H9 (cell line): ENCODE data around the gene CXCL6. TPM values are rescaled to one million over a fixed set of nuclear protein-coding genes. Genes with fewer than 3 reads are reported as not detected.

Experiments
- DNase-seq: peaks from one replicate; pipeline ENCODE4 v3.0.0-alpha.2; 2017
- H2AFZ ChIP-seq: one replicate; pipeline ENCODE4 v1.6.1; 2013; ENCODE audit warnings: mild to moderate bottlenecking, low read length, control low read depth, moderate library complexity
- H2AK5ac ChIP-seq: 2 replicates; pipeline ENCODE4 v1.6.1; 2013; ENCODE audit warnings: low read length, control low read depth, mixed read lengths; ENCODE audit not compliant: insufficient read length
- H2BK120ac ChIP-seq: one replicate; pipeline ENCODE4 v1.6.1; 2013; ENCODE audit warnings: low read depth, mild to moderate bottlenecking, low read length, control low read depth, inconsistent platforms; ENCODE audit not compliant: poor library complexity, severe bottlenecking
- H2BK12ac ChIP-seq: 2 replicates; pipeline ENCODE4 v1.6.1; 2013; ENCODE audit warnings: low read length, control low read depth, mixed read lengths, low read depth; ENCODE audit not compliant: insufficient read length
- H2BK15ac ChIP-seq: 2 replicates; pipeline ENCODE4 v1.6.1; 2013; ENCODE audit warnings: low read depth, low read length, control low read depth
- H2BK20ac ChIP-seq: one replicate; pipeline ENCODE4 v1.6.1; 2013; ENCODE audit warnings: low read depth, mild to moderate bottlenecking, low read length, control low read depth, inconsistent platforms; ENCODE audit not compliant: poor library complexity, severe bottlenecking
- H2BK5ac ChIP-seq: 2 replicates; pipeline ENCODE4 v1.6.1; 2013; ENCODE audit warnings: low read length, control low read depth, mixed read lengths; ENCODE audit not compliant: insufficient read length
- H3K14ac ChIP-seq: 2 replicates; pipeline ENCODE4 v1.6.1; 2013; ENCODE audit warnings: low read length, control low read depth; ENCODE audit not compliant: insufficient read depth
- H3K18ac ChIP-seq: 2 replicates; pipeline ENCODE4 v1.6.1; 2013; ENCODE audit warnings: low read depth, mild to moderate bottlenecking, mixed read lengths, low read length, control low read depth; ENCODE audit not compliant: insufficient read length
- H3K23ac ChIP-seq: 2 replicates; pipeline ENCODE4 v1.6.1; 2013; ENCODE audit warnings: low read length, control low read depth, mixed read lengths, low read depth; ENCODE audit not compliant: insufficient read length
- H3K23me2 ChIP-seq: 2 replicates; pipeline ENCODE4 v1.6.1; 2013; ENCODE audit warnings: low read depth, mild to moderate bottlenecking, mixed read lengths, low read length, control low read depth; ENCODE audit not compliant: insufficient read length, poor library complexity, severe bottlenecking
- H3K27ac ChIP-seq: 2 replicates; pipeline ENCODE4 v1.5.1; 2013; ENCODE audit warnings: low read length, control low read depth, mixed read lengths, low read depth; ENCODE audit not compliant: insufficient read length
- H3K27me3 ChIP-seq: 2 replicates; pipeline ENCODE4 v1.6.1; 2013; ENCODE audit warnings: low read length, control low read depth, inconsistent platforms; ENCODE audit not compliant: insufficient read depth
- H3K4ac ChIP-seq: 2 replicates; pipeline ENCODE4 v1.6.1; 2013; ENCODE audit warnings: low read depth, mild to moderate bottlenecking, control low read depth, inconsistent platforms, low read length, moderate library complexity
- H3K4me1 ChIP-seq: 2 replicates; pipeline ENCODE4 v1.6.1; 2013; ENCODE audit warnings: low read length, control low read depth, inconsistent platforms; ENCODE audit not compliant: insufficient read depth
- H3K4me2 ChIP-seq: 2 replicates; pipeline ENCODE4 v1.6.1; 2013; ENCODE audit warnings: low read length, control low read depth, mixed read lengths; ENCODE audit not compliant: insufficient read length, insufficient read depth
- H3K56ac ChIP-seq: 2 replicates; pipeline ENCODE4 v1.6.1; 2013; ENCODE audit warnings: low read depth, mild to moderate bottlenecking, mixed read lengths, low read length, control low read depth; ENCODE audit not compliant: insufficient read length
- H3K79me1 ChIP-seq: 2 replicates; pipeline ENCODE4 v1.6.1; 2013; ENCODE audit warnings: low read depth, mild to moderate bottlenecking, moderate library complexity, low read length, control low read depth, inconsistent platforms; ENCODE audit not compliant: insufficient read depth, poor library complexity, severe bottlenecking
- H3K79me2 ChIP-seq: 2 replicates; pipeline ENCODE4 v1.6.1; 2013; ENCODE audit warnings: low read length, control low read depth, inconsistent platforms; ENCODE audit not compliant: insufficient read depth
- H3K9ac ChIP-seq: 2 replicates; pipeline ENCODE4 v1.6.1; 2013; ENCODE audit warnings: low read length, control low read depth, mixed read lengths; ENCODE audit not compliant: insufficient read length; ENCODE audit errors: extremely low read depth
- H3K9me3 ChIP-seq: one replicate; pipeline ENCODE4 v1.6.1; 2013; ENCODE audit warnings: low read depth, low read length, inconsistent platforms; ENCODE audit not compliant: control insufficient read depth
- H3T11ph ChIP-seq: one replicate; pipeline ENCODE4 v1.6.1; 2013; ENCODE audit warnings: mild to moderate bottlenecking, low read length, control low read depth, inconsistent platforms
- H4K20me1 ChIP-seq: one replicate; pipeline ENCODE4 v1.6.1; 2013; ENCODE audit not compliant: control insufficient read depth, insufficient read length, insufficient read depth
- H4K5ac ChIP-seq: 2 replicates; pipeline ENCODE4 v1.6.1; 2013; ENCODE audit warnings: low read depth, mild to moderate bottlenecking, mixed read lengths, low read length, control low read depth; ENCODE audit not compliant: insufficient read length
- H4K8ac ChIP-seq: replicated peaks from 2 replicates; pipeline ENCODE4 v1.6.1; 2013; ENCODE audit warnings: low read length, control low read depth, mixed read lengths, low read depth; ENCODE audit not compliant: insufficient read length
- H4K91ac ChIP-seq: 2 replicates; pipeline ENCODE4 v1.6.1; 2013; ENCODE audit warnings: low read depth, mild to moderate bottlenecking, moderate library complexity, mixed read lengths, low read length, control low read depth; ENCODE audit not compliant: insufficient read length
- H3K27ac Mint-ChIP-seq, 3 experiments: 2 replicates in 2 of 3; 3 replicates in 1 of 3; pipeline ENCODE4 v1.8.0; 2020 to 2021; ENCODE audit warnings: mixed read lengths in 3 of 3, mild to moderate bottlenecking in 1 of 3, moderate library complexity in 1 of 3
- H3K27me3 Mint-ChIP-seq: 2 replicates; pipeline ENCODE4 v1.8.0; 2021; ENCODE audit warnings: low read depth, mild to moderate bottlenecking, moderate library complexity, mixed read lengths
- H3K36me3 Mint-ChIP-seq, 3 experiments: 2 replicates in 2 of 3; 3 replicates in 1 of 3; pipeline ENCODE4 v1.8.0; 2020 to 2021; ENCODE audit warnings: low read depth in 3 of 3, mixed read lengths in 3 of 3; ENCODE audit not compliant: insufficient read depth in 1 of 3
- H3K4me1 Mint-ChIP-seq, 2 experiments: 2 replicates each; pipeline ENCODE4 v1.8.0; 2020; ENCODE audit warnings: mixed read lengths in 2 of 2
- H3K4me3 Mint-ChIP-seq, 2 experiments: 2 replicates in 1 of 2; 3 replicates in 1 of 2; pipeline ENCODE4 v1.8.0; 2020 to 2021; ENCODE audit warnings: mild to moderate bottlenecking in 2 of 2, mixed read lengths in 2 of 2, moderate library complexity in 1 of 2
- H3K9me3 Mint-ChIP-seq, 2 experiments: 2 replicates in 1 of 2; 3 replicates in 1 of 2; pipeline ENCODE4 v1.8.0; 2020; ENCODE audit warnings: mild to moderate bottlenecking in 2 of 2, mixed read lengths in 2 of 2, moderate library complexity in 1 of 2
- WGBS: extraction: QIAGEN DNeasy Blood & Tissue Kit; methylation state at CpG from one replicate; pipeline ENCODE4 v1.1.7; 2013; ENCODE audit warnings: missing lambda C conversion rate, low lambda C conversion rate, mixed read lengths; ENCODE audit not compliant: insufficient read length; ENCODE audit errors: extremely low coverage; 5-methylcytosine and 5-hydroxymethylcytosine counted together
- total RNA-seq: library from RNA; stranded (reverse); gene quantifications from 2 replicates; pipeline ENCODE4 v1.2.1, GENCODE V29; 2021
- TF ChIP-seq, protein P1 (sequence below): fragments of 200-600 bp; sonication (generic); conservative IDR thresholded peaks from 3 replicates; pipeline ENCODE4 v1.8.0; 2021; ENCODE audit warnings: antibody characterized with exemption, mild to moderate bottlenecking

CXCL6 gene
- total RNA-seq, 1 experiment from 2014 or later = 0.85 TPM

DNA sequence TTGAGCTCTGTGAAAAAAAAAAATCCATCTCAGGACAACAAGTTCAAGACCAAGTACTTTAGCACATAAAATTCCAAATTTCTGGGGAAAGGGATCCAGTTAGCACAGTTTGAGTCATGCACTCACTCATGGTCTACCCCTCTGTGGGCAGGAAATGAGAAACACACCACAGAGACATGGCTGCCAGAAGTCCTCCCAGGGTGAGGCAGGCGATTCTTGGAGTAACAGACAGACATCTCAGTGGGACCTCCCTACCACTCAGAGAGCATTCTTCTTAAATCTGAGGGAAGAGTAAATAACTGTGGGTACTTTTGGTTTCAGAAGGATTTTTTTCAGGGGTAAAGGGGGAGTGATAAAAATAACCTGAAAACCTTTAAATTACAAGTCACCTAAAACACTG lies 46.8 kb downstream of the CXCL6 start:
- H3K27ac Mint-ChIP-seq = no peak overlapping the region
- no peak overlapping the region for H4K5ac ChIP-seq
- no peaks in the 10 kb centered on the region for H3K23me2 ChIP-seq
- no peaks in the 10 kb centered on the region for H3K4me1 ChIP-seq
- no peak overlapping the region for H2BK120ac ChIP-seq
- H3K27me3 ChIP-seq = no peaks in the 10 kb centered on the region
- peaks cover 2% of the 10 kb centered on the region; the same call in 1 of the 2 replicates for H3K27me3 Mint-ChIP-seq
- no peak overlapping the region for H4K8ac ChIP-seq
- H3K4me2 ChIP-seq = no peak overlapping the region
- H3K56ac ChIP-seq = no peak overlapping the region
- no peak overlapping the region for H2BK12ac ChIP-seq
- no peak overlapping the region for H3K27ac ChIP-seq
- no peaks in the 10 kb centered on the region; a peak in 1 of 4 replicates for H3K4me1 Mint-ChIP-seq
- H3K4me3 Mint-ChIP-seq = no peak overlapping the region
- no peaks in the 10 kb centered on the region for H4K20me1 ChIP-seq
- no peak overlapping the region for H2BK20ac ChIP-seq
- H3K79me2 ChIP-seq = no peaks in the 10 kb centered on the region
- DNase-seq = no peak
- H3K9me3 Mint-ChIP-seq = no peaks in the 10 kb centered on the region
- no peaks in the 10 kb centered on the region for H3K79me1 ChIP-seq
- no peak overlapping the region for H3K9ac ChIP-seq
- H4K91ac ChIP-seq = no peak overlapping the region
- no peak overlapping the region for H2AFZ ChIP-seq
- H3K36me3 Mint-ChIP-seq = no peaks in the 10 kb centered on the region
- H3K4ac ChIP-seq = no peak overlapping the region
- no peak overlapping the region for H3T11ph ChIP-seq
- H2BK5ac ChIP-seq = no peak overlapping the region
- H3K9me3 ChIP-seq = no peaks in the 10 kb centered on the region
- no CpG with 5 or more reads among the region's 1 CpG for WGBS
- no peak overlapping the region for H2BK15ac ChIP-seq
- H3K23ac ChIP-seq = no peak overlapping the region
- no peak overlapping the region for H3K18ac ChIP-seq
- no peak overlapping the region for H2AK5ac ChIP-seq
- TF ChIP-seq, protein P1, sequence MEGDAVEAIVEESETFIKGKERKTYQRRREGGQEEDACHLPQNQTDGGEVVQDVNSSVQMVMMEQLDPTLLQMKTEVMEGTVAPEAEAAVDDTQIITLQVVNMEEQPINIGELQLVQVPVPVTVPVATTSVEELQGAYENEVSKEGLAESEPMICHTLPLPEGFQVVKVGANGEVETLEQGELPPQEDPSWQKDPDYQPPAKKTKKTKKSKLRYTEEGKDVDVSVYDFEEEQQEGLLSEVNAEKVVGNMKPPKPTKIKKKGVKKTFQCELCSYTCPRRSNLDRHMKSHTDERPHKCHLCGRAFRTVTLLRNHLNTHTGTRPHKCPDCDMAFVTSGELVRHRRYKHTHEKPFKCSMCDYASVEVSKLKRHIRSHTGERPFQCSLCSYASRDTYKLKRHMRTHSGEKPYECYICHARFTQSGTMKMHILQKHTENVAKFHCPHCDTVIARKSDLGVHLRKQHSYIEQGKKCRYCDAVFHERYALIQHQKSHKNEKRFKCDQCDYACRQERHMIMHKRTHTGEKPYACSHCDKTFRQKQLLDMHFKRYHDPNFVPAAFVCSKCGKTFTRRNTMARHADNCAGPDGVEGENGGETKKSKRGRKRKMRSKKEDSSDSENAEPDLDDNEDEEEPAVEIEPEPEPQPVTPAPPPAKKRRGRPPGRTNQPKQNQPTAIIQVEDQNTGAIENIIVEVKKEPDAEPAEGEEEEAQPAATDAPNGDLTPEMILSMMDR = no peak
- H3K14ac ChIP-seq = no peak overlapping the region
